ES-I3 (cell line): ENCODE measurements around the gene DPP8.
"Not testable (repeated sequence)": the region's sequence is repeated elsewhere in the genome, so short reads cannot be mapped to it uniquely, and the experiment has no call there.

Experiments used
- H3K36me3 ChIP-seq: 2 replicates; pipeline ENCODE4 v1.6.1; 2013; ENCODE audit warnings: mild to moderate bottlenecking, low read length, control low read depth, moderate library complexity; ENCODE audit not compliant: insufficient read depth
- H3K4me1 ChIP-seq: 2 replicates; pipeline ENCODE4 v1.6.1; 2013; ENCODE audit warnings: mild to moderate bottlenecking, control low read depth, low read length; ENCODE audit not compliant: insufficient read depth
- H3K9ac ChIP-seq: 2 replicates; pipeline ENCODE4 v1.6.1; 2013; ENCODE audit warnings: low read depth, mild to moderate bottlenecking, low read length, moderate library complexity
- H3K9me3 ChIP-seq: 2 replicates; pipeline ENCODE4 v1.6.1; 2013; ENCODE audit warnings: mild to moderate bottlenecking, low read length, moderate library complexity; ENCODE audit not compliant: control insufficient read depth, insufficient read depth

Gene DPP8

GRCh38 chr15:65494076-65494475 is 23.4 kb downstream of the DPP8 start:
- Histone ChIP-seq H3K9me3 (no peaks in the 10 kb centered on the region), H3K9ac (no peak overlapping the region), H3K36me3 (peaks cover 3% of the 10 kb centered on the region; the same call in 1 of the 2 replicates), H3K4me1 (no peaks in the 10 kb centered on the region)

DNA sequence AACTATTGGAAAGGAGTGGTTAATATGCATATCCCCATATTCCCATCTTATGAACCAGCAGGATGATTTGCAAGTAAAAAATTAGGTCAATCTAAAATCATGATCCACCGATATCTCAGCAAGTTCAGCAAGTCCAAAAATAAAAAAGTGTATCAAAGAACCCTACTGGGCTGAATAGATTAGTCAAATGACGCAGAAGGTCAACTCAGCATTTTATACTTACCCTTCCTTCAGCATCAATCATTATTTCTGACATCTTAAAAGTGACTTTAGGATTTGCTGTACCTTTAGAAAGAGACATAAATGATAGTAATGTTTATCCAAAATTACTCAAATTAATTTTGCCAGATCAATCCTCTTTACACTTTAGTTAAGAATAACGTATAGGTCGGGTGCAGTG is 32.6 kb downstream of the DPP8 start:
- Histone ChIP-seq H3K4me1 (no peaks in the 10 kb centered on the region), H3K36me3 (peaks cover 12% of the 10 kb centered on the region; the same call in 1 of the 2 replicates), H3K9me3 (no peaks in the 10 kb centered on the region), H3K9ac (no peak overlapping the region)

GRCh38 chr15:65476903-65477302 is 40.6 kb downstream of the DPP8 start:
- peaks cover 15% of the 10 kb centered on the region for H3K36me3 ChIP-seq
- H3K4me1 ChIP-seq = no peaks in the 10 kb centered on the region
- H3K9me3 ChIP-seq = no peaks in the 10 kb centered on the region
- no peak overlapping the region for H3K9ac ChIP-seq

DNA sequence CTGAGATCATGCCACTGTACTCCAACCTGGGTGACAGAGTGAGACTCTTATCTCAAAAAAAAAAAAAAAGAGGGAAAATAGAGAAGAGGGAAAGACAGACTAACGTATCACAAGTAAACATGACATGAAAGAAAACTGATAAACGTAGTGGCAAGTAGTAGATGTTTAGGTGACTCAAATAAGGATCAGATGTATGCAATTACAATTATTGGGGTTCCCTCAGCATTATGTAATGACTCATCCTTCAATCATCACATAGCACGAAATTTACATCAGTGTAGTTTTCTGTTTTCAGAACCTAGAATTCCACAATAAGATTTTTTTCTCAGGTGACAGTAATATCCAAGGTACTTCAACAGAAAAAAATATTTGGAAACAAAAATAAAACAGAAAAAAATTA is 46.6 kb downstream of the DPP8 start:
- no peaks in the 10 kb centered on the region for H3K4me1 ChIP-seq
- H3K9me3 ChIP-seq = no peaks in the 10 kb centered on the region
- no peak overlapping the region for H3K9ac ChIP-seq
- H3K36me3 ChIP-seq = peaks cover 14% of the 10 kb centered on the region

- Histone ChIP-seq H3K4me1 (no peaks in the 10 kb centered on the region), H3K9me3 (no peaks in the 10 kb centered on the region), H3K9ac (no peak overlapping the region), H3K36me3 (peaks cover 17% of the 10 kb centered on the region)
Observed at GRCh38 chr15:65468229-65468909, 49.1 kb downstream of the DPP8 start.

DNA sequence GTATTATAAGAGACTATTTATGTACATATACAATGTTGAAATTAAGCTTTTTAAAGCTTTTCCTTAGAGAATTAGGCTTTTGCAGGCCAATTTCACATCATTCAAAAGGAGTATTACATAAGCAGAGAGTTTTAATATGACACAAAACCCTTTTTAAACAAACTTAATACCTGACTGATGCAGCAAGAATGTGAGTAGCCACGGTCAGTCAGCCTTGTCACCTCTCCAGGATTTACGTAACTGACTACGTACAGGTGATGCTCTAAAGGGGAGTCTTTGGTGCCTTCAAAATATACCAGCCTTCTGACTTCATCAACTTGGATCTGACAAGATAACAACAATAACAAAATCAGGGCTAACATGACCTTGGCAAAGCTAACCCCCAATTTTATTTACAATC is 50.6 kb downstream of the DPP8 start:
- no peaks in the 10 kb centered on the region for H3K9me3 ChIP-seq
- peaks cover 22% of the 10 kb centered on the region for H3K36me3 ChIP-seq
- no peaks in the 10 kb centered on the region for H3K4me1 ChIP-seq
- no peak overlapping the region for H3K9ac ChIP-seq

- not testable (repeated sequence) for H3K9ac ChIP-seq, H3K4me1 ChIP-seq, H3K9me3 ChIP-seq
- peaks cover 14% of the 10 kb centered on the region; the same call in 1 of the 2 replicates for H3K36me3 ChIP-seq
Observed at GRCh38 chr15:65463096-65463495, 54.4 kb downstream of the DPP8 start.

- H3K36me3 ChIP-seq = peaks cover 13% of the 10 kb centered on the region
- H3K9ac ChIP-seq = no peak overlapping the region
Observed at GRCh38 chr15:65460741-65461347, 56.6 kb downstream of the DPP8 start.

GRCh38 chr15:65455256-65455655 is 62.2 kb downstream of the DPP8 start:
- peaks cover 22% of the 10 kb centered on the region for H3K36me3 ChIP-seq
- not testable (repeated sequence) for H3K4me1 ChIP-seq, H3K9me3 ChIP-seq, H3K9ac ChIP-seq

More at GRCh38 chr15:65460741-65461347, 56.6 kb downstream of the DPP8 start:
- no peaks in the 10 kb centered on the region for H3K9me3 ChIP-seq
- H3K4me1 ChIP-seq = no peaks in the 10 kb centered on the region

DNA sequence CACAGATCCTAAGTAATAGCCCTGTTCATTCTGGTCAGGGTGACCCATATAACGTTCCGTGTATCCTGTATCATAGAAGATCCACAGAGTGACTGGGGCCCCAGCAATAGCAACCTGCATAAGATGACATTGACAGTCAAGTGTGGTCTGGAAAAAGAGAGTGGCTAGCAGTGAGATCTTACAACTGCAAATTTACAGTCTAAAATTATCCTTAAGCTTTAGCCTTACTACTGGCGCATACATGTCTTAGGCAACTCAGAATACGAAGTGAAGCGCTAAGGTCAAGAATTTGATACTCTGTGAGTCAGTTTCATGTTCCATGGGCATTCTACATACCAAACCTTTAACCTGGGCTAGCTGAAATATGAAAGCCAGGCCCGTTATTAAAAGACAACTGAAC is 65.5 kb downstream of the DPP8 start:
- H3K36me3 ChIP-seq = peaks cover 19% of the 10 kb centered on the region
- no peaks in the 10 kb centered on the region for H3K4me1 ChIP-seq
- no peak overlapping the region for H3K9ac ChIP-seq
- no peaks in the 10 kb centered on the region for H3K9me3 ChIP-seq

GRCh38 chr15:65450556-65450955 is 66.9 kb downstream of the DPP8 start:
- Histone ChIP-seq H3K4me1 (no peaks in the 10 kb centered on the region), H3K9me3 (no peaks in the 10 kb centered on the region), H3K9ac (no peak overlapping the region), H3K36me3 (peaks cover 18% of the 10 kb centered on the region)

DNA sequence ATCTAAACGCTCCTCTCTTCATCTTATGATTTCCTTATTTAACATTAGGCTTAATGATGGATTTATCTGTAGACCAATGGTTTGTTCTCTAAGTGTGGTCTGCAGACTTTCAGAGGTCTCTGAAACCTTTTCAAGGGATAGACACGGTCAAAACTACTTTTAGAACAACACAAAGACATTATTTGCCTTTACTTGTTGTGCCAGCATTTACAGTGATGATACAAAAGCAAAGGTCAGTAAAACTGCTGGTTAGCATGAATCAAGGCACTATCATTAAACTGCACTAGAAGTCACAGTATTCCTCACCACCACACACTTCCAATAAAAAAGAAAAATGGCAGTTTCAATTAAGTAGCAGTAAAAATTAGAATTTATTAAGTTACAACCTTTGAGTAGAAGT is 70.3 kb downstream of the DPP8 start:
- H3K36me3 ChIP-seq = peaks cover 8% of the 10 kb centered on the region; the same call in 1 of the 2 replicates
- no peaks in the 10 kb centered on the region for H3K4me1 ChIP-seq
- H3K9me3 ChIP-seq = no peaks in the 10 kb centered on the region
- H3K9ac ChIP-seq = no peak overlapping the region

DNA sequence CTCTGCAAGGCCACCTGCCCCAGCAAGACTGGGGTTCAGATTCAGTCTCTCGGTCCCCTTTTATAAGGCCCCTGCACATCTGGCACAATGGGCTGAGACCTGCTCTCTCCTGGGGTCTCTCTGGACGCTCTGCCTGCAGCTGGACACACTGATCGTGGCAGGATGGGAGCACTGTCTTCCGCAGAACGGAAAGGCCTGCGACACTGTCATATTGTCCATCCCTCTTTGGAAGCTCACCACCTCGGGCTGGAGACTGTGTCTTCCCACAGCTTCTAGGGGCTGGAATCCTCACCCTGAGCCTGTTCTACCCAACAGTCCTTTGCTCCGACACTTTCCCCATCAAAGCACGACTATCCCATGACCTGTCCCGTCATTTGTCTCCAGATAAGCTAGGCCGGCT is 83.3 kb downstream of the DPP8 start:
- peaks cover 3% of the 10 kb centered on the region; the same call in 1 of the 2 replicates for H3K4me1 ChIP-seq
- H3K9me3 ChIP-seq = no peaks in the 10 kb centered on the region
- H3K9ac ChIP-seq = no peak overlapping the region
- no peaks in the 10 kb centered on the region for H3K36me3 ChIP-seq

DNA sequence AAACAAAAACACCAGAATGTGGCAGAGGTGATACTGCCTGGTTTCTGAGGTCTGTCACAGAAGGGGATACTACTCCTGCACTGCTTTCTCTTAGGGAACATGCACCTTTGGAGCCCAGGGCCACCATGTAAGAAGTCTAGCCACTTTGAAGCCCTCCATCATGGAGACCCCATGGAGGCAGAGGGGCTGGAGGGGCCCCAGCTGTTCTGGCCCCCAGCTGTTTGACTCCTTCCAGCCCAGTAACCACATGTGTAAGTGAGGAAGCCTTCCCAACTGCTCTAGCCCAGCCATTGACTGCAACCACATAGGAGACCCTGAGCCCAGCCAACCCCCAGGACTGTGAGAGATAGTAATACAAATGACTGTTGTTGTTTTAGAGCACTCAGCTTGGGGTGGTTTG is 85.8 kb downstream of the DPP8 start:
- Histone ChIP-seq H3K9me3 (no peaks in the 10 kb centered on the region), H3K36me3 (no peaks in the 10 kb centered on the region), H3K4me1 (peaks cover 3% of the 10 kb centered on the region; the same call in 1 of the 2 replicates), H3K9ac (no peak overlapping the region)

GRCh38 chr15:65426216-65426853 is 91.2 kb downstream of the DPP8 start:
- no peak overlapping the region for H3K9ac ChIP-seq
- peaks cover 7% of the 10 kb centered on the region for H3K4me1 ChIP-seq
- no peaks in the 10 kb centered on the region for H3K9me3 ChIP-seq
- no peaks in the 10 kb centered on the region for H3K36me3 ChIP-seq
